Measurements from ENCODE around the gene PRSS56.

The PRSS56 gene

GRCh38 chr2:232486558-232487384 is 33.4 kb upstream of the PRSS56 start:
- no peak for DNase-seq (ENCODE audit: low read depth in 3 of 3)

DNA sequence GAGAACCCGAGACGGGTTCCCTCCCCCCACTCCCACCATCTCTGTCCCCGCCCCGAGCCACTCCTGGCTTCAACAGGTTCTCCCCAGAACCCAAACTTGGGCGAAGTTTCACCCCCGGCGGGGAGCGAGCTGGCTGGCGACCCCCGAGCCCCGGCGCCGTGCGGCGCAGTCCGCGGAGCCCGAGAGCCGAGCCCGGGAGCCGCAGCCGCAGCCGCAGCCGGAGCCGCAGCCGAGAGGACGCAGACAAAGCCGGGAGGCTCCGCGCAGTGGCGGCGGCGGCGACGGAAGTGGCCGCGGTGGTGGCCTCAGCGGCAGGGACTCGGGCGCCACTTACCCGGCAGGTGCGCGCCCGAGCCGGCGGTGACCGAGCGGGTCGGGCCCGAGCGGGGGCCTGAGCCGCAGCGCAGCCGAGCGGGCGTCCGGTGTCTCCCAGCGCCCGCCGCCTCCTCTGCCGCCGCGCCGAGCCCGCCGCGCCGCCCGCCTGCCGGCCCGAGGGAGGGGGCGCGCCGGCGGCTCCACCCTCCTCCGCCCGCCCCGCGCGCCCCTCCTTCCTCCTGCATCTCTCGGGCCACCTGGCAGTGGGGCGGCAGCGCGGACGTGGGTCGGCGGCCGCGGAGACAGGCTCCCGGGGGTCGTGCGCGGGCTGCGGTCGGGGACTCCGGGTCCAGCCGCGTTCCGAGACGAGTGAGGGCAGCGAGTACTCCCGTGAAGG is 32.6 kb upstream of the PRSS56 start, which contains the start of gene ECEL1:
Gene ECEL1 (minus strand): TSS at position 450 of the 712 bp plus-strand sequence. CDS start 1,181 bp downstream, outside the sequence.
- no peak for DNase-seq (ENCODE audit: low read depth in 3 of 3)

DNA sequence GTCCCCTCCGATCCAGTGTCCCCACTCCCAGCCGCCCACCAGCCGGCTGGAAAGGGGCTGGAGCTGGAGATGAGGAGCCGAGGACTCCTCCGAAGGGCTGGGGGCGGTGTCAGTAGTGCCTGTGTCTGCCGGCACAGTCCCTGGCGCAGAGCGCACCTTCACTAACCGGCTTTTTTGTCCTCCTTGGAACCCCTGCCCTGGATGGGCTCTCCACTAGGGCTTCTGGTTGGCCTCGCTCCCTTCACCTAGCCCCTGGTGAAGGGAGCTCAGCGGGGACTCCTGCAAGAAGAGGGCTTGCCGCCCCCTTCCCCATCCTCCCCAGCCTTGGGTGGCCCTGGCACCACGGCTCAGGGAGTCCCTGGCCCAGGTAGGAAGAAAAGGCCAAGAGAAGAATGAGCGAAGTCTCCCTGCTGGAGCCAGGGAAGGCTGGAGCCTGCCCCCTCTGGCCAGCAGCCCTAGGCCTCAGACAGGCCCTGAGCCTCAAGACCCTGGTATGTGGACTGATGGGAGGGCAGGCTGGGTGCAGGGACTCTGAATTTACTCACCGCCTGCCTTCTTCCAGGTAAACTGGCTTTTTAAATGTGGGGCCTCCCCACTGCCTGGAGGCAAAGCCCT is 32.0 kb upstream of the PRSS56 start:
- no peak for DNase-seq (ENCODE audit: low read depth in 3 of 3)

- DNase-seq (ENCODE audit: low read depth in 3 of 3), result no peak
These were observed 31.4 kb upstream of the PRSS56 start for GRCh38 chr2:232488721-232489300.

- DNase-seq (ENCODE audit: low read depth in 3 of 3), result no peak
These were observed 30.5 kb upstream of the PRSS56 start for GRCh38 chr2:232489516-232490220.

DNA sequence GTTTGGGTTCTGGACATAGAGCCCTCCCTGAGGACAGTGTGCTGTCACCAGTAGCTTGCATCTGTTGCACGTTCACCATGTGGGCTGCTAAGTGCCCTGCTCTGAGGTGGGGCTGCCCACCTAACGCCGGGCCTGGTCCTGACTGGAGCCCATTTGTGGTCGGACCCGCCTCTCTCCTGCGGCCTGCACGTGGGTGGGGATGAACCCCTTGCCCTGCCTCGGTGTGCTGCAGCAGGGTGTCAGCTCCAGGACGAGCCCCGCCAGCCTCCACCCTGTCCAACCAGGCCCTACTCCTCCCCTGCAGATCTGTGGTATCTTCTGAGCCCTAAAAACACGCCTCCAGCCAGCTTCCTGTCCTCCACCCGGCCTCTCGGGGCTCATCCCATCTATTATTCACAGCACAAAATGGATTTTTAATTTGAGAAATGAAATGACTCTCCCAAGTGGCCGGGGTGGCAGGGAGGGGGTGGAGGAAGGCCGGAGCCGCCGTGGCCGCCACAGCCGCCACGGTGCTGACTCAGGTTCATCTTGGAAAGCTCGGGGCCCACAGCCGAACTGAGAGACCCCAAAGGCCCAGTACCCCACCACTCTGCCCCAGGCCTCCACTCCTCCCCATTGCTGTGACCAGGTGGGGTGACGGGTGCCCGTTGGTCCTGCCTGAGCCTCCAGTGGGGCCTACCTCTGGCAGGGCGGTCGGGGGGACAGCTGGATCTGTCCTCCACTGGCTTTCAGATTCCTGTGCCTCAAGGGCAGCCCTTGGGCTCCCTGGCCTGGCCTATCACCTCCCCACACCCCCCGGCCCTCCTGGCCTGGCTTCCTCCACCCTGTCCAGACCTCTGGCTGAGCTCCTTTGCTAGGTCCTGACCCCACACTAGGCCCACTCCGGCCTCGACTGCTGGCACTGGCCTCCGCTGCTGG is 29.7 kb upstream of the PRSS56 start:
- no peak for DNase-seq (ENCODE audit: low read depth in 3 of 3)

GRCh38 chr2:232491139-232491780 is 28.9 kb upstream of the PRSS56 start:
- no peak for DNase-seq (ENCODE audit: low read depth in 3 of 3)

GRCh38 chr2:232492236-232492848 is 27.8 kb upstream of the PRSS56 start:
- no peak for DNase-seq (ENCODE audit: low read depth in 3 of 3)

DNA sequence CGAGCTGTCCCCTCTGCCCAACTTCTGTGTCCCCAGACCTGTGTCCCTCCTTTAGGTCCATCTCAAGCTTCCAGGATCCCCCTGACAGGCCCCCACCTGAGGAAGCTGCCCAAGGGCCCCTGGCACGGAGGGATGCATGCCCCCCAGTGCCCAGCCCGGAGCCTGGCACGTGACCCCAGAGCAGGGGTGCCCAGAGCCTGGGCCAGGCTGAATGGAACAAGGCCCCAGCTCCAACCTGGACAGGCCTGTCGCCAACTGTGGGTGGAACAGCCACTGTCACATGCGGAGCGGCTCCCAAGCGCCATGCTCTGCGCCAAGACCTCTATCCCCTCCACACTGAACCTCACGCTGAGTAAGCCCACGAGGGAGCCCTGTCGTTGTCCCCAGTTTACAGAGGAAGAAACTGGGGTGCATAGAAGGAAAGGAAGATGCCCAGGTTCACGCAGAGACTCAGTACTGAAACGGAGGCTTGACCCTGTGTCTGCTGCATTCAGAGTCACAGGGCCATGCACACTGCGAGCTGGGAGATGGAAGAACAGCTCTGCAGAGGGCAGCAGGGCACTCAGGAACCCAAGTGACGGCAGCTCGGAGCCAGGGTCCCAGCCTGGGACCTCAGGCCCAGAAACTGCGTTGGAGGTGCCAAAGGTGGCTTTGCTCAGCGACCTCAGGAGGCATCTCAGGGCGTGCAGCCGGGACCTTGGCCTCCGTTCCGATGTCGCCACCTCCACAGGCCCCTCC is 27.1 kb upstream of the PRSS56 start:
- DNase-seq (ENCODE audit: low read depth in 3 of 3), result no peak

DNA sequence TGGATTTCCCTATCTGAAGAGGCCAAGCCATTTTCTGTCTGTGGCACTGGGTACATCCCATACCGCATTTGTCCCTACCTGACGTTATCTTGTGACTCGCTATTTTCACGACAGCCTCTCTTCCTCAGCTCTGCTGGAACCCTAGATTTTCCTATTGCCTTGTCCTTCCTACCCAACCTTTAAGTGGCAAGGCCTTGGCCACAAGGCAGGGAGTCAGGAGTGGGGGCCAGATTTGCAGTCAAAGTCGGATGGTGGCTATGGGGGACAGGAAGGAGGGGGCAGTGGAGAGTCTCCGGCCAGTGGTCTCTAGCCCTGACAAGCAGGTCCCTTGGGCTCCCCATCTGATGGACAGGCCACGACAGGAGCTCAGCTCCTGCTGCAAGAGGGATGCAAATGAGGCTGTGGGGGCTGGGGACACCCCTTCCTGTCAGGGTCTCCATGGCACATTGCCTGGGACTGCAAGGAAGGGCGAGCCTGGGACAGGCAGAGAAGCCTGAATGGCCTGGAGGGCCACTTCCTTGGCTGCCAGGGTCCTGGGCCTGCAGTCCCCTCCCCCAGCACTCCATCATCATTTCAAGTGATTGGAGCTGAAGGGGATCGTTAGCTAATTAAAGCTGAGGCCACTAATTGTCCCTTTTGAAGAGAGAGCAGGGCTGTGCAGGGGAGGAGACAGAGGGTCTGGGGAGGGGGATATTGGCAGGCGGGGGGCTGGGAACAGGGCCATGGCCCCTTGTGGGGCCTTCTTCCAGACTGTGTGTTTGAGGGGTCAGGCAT is 26.3 kb upstream of the PRSS56 start:
- no peak for DNase-seq (ENCODE audit: low read depth in 3 of 3)

- DNase-seq (ENCODE audit: low read depth in 3 of 3), result no peak
These were observed 25.6 kb upstream of the PRSS56 start for GRCh38 chr2:232494542-232494941.

GRCh38 chr2:232495292-232495691 is 24.9 kb upstream of the PRSS56 start:
- DNase-seq (ENCODE audit: low read depth in 3 of 3), result no peak

GRCh38 chr2:232496501-232497270 is 23.5 kb upstream of the PRSS56 start:
- DNase-seq (ENCODE audit: low read depth in 3 of 3), result no peak

GRCh38 chr2:232497348-232497747 is 22.8 kb upstream of the PRSS56 start:
- DNase-seq (ENCODE audit: low read depth in 3 of 3), result no peak

DNA sequence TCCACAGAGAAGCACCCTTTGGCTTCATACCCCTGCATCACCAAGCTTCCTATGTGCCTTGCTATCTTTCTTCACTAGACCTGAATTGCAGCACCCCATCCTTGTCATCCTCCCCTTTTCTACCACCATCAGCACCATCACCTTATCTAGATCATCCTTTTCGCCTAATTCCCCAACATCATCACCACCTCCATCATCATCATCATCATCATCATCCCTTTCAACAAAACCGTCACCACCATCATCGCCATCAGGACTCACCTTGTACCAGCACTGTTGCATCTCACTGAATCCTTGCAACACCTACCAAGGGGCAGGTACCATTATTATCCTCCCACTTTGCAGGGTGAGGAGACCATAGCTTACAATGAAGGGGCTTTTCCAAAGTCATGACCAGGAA is 21.7 kb upstream of the PRSS56 start:
- no peak for DNase-seq (ENCODE audit: low read depth in 3 of 3)

- DNase-seq (ENCODE audit: low read depth in 3 of 3), result no peak
These were observed 18.8 kb upstream of the PRSS56 start for GRCh38 chr2:232501331-232501771.

- no peak for DNase-seq (ENCODE audit: low read depth in 3 of 3)
These were observed 18.3 kb upstream of the PRSS56 start for GRCh38 chr2:232501794-232502390.

Data from stimulated activated CD4-positive, alpha-beta T cell treated with anti-CD3 and anti-CD28 coated beads, TNF-alpha, amount 100 ng/mL, for 48 hours (primary cell).